ENCODE data around the gene INSYN2A.

The INSYN2A gene, protein sequence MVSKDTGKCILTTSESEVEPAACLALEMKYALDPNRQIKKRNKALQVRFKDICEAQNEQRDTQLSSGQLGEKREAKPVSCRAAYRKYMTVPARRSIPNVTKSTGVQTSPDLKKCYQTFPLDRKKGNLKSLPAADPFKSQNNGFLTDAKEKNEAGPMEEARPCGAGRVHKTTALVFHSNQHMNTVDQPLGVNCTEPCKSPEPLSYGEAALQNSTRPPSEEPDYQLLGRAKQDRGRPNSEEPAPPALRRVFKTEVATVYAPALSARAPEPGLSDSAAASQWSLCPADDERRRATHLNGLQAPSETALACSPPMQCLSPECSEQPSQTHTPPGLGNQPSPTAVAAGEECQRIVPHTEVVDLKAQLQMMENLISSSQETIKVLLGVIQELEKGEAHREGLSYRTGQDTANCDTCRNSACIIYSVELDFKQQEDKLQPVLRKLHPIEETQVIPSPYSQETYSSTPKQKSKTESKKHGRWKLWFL

DNA sequence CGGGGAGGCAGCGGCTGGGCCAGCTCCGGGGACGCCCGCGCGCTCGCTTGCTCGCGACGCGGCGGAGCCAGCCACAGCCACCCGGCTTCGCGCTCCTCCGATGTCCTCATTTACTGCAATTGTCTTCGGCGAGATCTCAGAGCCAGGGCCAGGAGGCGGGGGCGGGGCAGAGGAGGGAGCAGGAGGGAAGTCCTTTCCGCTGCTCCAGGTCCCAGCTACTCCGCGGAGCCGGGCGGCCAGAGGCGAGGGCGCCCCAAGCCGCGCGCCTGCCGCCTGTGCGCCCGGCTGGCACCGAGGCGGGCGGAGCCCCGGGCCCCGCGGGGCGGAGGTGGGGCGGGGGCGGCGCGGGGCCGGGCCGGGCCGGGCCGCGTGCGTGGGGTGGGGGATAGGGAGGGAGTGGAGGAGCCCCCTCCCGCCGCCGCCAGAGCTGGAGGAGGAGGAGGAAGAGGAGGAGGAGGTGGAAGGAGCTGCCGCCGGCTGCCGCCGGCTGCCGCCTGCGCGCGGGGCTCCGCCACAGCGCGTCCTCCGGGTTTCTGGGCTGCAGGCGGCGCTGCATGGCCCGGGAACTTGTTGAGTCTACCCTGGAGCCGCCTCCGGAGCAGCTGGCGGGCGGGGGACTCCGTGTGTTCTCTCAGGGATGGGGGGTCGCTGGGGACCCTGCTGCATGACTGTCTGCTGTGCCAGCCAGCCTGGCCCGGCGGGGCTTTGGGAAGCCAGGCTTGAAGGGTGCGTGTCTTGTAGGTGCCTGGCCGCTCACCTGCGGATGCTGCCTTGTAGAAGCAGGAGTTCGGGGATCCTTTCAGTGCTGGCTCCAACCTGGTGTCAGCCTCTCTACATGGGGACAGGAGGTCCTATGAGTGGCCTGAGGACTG is at the start of gene INSYN2A:
Gene INSYN2A (minus strand): TSS at position 310 of the 872 bp plus-strand sequence. CDS start 20,196 bp downstream, outside the sequence.
- no peak for DNase-seq

DNA sequence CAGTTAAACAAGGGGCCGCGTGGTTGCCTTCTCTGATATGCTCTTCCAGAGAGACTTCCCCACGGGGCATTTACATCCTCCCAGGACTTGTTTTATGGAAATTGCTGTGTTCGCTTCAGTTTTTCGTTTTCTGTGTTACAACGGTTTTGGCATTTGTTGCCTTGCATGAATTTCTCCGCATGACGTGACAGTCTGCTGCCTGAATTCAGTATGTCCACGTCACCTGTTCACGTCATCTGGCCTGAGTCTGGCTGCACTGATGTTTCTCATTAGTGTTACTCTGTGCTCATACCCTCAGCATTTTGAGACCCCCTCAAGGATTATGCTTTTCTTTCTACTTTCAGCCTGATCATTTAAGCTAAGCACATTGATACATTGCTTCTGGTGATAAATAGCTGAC is 49.1 kb upstream of the INSYN2A start:
- no peak for DNase-seq

DNA sequence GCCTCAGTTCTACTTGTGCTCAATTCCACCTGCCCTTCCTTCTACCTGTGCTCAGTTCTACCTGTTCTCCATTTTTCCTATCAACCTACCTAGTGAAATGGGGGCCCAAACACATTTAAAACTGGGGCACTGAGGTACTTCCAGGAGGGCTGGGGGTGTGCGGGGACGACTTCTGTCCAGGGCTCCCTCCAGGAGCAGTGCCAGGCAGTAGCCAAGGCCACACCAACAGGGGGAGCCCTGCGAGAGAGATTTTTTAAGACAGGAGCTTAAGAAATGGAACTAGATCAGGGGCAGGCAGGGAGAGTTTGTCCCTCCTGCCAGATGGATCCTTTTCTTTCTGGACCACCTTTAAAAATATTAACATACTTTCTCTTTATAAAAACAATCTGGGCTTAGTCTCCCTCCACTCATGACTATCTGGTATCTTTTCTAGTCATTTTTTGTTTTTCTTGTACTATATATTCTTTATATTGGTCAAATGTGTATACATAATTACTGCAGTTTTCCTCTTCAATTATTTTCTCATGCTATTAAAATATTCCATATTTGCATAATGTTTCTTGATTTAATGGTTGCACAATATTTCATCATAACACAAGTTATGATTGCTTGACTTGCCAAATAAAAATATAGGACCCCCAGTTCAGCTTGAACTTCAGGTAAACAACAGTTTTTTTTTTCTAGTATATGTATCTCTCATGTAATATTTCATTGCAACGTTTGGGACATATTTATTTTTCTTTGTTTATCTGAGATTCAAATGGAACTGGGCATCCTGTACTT is 47.3 kb upstream of the INSYN2A start:
- peak in 1 of 2 experiments; percentile 4 for DNase-seq

DNA sequence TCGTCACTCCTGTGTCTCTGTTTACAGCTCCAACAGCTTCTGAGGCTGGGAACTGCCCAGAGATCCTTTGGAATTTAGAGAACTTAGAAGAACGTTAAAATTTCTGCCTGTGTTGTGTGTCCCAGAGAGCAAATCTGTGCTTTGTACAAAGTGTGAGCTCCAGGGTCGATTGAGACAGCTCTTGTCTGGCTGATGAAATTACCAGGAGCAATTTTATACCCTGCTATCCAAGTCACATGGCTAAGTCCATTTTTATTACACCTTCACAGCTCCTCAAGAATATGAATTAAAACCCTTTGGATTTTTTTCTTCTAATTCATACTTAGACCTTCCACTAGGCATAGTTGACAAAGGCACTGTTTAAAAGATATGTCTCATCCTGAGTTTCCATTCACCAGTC is 46.5 kb upstream of the INSYN2A start:
- DNase-seq = no peak

DNA sequence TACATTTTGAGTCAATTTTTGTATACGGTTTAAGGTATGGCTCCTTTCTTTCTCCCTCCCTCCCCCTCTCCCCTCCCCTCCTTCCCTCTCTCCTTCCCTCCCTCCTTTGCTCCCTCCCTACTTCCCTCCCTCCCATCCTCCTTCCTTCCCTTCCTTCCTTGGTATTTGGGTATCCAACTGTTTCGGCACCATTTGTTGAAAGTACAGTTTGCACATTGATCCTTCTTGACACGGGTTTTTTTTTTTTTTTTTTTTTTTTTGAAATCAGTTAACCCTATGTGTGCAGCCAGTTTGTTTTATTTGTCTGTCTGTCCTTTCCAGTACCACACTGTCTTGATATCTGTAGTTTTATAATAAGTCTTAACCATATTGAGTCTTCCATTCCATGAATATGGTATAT is 39.9 kb upstream of the INSYN2A start:
- DNase-seq = no peak

DNA sequence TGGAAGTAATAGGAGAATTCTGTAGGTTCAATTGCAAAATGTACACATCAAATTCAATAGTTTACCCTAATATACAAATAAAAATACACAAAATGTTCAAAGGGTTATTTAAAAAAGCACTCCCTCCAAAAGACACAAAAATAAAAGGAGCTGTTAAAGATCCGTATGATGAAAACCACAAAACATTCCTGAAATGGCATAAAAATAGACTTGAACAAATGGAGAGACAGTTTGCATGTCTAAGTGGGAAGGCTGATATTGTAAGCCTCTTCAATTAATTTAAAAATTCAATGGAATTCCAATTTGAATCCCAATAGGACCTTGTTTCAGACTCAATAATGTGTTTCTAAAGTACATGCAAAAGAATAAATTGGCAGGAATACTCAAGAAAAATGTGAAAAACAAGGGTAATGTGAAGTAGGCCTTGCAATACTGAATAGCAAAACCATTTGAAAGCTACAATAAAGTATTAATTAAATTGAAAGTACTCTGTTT is 38.0 kb upstream of the INSYN2A start:
- DNase-seq = no peak

DNA sequence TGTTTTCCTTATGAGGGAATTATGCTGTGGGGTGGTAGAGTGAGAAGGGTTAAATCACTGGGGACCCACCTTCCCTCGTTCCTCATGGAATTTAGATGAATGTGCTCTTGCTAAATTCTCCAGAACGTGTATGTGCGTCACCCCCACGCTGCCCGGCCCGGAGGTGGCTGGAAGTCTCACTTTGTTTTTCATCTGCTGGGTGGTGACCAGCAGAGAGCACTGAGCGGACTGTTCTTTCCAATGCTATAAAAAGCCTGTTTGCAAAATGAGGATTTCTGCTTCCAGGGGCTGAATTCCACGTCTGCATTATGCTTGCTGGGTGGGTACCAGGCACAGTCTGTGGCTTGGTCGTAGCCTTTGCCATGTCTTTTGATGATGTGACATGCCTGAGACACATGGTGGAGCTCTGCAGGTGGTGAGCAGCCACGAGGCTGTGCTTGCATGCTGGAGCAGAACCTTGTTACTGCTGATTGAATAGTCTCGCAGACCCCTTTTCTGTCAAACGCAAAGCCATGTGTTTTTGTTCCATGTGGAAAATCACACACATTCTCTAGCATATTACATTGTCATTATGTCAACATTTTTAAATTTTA is 31.9 kb upstream of the INSYN2A start:
- DNase-seq = no peak

DNA sequence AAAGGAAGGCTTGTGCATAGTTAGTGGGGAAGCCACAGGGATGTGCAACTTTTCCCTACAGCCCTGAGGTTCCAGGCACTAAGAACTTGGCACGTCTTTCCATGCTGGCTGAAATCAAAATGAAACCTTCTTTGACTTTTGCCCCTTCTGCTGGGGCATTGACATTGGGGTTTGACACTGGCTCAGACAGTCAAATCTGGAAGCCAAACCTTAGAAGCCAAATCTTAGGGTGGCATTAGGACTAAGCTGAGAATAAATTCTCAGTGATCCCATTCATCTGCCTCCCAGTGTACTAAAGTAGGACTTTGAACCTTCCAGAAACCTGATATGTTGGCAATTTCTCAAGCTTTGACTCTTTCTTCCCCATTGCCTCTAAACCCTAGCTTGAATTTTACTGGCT is 31.3 kb upstream of the INSYN2A start:
- DNase-seq = no peak

DNA sequence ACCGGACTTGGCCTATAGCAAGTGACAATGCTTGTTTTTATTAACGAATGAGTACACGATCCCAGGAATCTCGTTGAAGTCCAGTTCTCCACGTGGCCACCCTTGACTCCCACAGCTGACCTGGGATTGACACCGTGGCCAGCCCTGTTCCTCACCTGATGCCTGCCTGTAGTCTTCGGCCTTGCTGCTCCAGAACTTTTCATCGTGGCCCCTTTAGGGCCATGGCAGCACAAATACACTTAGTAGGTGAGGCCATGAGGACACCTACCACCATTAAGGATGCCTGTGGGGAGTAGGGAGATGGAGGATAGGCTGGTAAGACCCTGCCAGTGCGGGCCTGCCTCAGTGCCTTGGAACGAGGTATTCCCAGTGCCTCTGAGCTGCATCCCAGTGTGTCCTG is 30.6 kb upstream of the INSYN2A start:
- no peak for DNase-seq

DNA sequence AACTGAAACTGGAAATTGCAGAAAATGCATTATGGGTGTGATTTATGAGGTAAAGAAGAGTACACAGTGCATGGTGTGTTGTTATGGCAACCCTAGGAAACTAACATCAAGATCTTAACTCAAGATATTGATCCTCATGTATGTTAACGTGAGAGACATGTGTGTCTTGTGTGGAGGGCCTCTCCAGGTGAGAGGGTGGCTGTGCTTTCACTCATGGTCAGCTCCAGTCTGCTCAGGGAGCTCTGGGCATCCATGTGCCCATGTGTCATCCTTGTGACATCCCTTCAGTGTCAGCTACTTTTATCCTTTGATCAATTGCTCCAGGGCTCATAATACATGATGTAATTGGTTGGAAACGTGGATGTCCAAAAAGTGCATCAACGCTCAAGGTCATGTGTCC is 24.9 kb upstream of the INSYN2A start:
- DNase-seq = no peak

DNA sequence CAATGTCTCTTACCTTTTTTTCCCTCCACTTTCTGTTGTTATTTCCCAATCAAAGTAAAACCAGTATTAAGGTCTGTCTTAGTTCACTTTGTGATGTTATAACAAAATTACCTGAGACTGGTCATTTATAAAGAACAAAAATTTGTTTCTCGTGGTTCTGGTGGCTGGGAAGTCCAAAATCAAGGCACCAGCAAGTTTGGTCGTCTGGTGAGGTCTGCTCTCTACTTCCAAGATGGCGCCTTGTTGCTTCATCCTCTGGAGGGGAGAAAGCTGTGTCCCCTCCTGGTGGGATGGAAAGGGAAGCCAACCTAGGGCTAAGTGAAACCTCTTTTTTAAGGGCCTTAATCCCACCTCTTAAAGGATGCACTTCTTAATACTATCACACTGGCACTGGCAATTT is 22.3 kb upstream of the INSYN2A start:
- no peak for DNase-seq

DNA sequence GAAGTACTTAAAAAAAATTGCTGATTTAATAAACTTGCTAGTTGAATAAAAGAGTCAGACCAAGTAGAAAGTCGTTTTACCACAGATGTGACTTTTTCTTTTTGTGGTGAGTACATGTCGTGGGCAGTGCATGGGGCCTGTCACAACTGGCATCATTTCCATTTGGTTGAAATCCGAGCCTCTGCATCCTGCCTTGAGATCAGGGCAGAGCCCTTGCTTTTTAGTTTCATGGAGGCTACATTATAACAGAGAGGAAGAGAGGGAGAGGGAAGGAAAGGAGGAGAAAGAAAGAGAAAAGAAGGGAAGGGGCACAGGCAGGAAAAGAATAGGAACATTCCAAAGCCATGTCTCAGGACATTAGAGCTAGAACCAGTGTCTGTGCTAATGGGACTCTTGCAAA is 20.4 kb upstream of the INSYN2A start:
- no peak for DNase-seq

DNA sequence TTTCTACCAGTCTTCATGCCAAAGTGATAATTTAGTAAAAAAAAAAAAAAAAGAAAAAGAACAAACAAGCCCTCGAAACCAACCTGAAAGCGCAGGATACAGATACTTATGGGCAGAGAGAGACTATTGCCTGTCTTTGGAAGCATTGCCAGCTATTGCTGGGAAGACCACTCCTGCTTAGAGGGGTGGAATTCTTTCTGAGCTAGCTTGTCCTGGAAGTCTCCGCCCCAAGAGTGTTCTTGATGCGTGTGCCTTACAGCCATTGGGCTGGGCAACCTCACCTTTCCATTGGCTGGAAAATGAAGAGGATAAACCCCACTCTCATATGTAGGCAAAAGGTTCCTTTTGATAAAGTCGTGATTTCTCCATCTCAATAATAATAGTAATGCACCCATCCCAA is 19.9 kb upstream of the INSYN2A start:
- no peak for DNase-seq

DNA sequence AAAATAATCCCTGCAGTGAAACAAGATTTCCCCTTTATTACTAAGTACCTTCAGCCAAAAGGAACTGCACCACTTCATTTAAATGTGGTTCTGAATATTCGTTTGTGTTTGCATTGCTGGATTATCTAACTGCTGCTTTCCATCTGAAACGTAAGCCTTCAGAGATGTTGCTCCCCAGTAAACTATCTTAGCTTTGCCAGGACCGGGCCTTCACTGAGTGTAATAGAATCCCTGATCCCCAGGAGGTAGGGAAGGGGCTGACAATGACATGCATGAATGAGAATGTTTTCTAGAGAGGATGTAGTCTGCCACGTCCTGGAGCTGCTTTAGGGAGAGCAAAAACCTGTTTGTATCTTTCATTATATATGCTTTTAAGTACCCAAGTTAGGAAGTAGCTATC is 19.5 kb upstream of the INSYN2A start:
- DNase-seq = no peak

DNA sequence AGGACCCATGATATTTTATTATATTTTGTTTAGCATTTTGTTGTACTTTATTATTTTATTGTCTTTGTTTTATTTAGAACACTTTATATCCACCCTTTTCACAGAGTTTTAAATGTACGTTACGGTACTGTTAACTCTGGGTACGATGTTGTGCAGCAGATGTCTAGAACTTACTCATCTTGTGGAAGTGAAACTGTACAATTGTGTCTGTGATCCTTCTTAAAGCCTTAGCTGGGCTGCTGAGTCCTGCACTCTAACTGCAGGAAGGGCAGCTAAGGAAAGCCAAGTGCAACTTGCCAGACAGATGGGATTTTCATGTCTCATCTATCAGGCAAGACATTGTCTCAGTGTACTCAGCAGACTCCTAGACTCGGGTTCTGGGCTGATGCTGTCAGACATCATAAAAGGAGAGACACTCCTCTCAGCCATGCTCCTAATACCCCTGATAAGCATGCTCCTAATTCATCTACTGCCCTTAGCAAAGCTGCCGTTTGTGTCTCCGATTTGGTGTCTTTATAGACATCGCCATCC is 14.6 kb upstream of the INSYN2A start:
- no peak for DNase-seq

DNA sequence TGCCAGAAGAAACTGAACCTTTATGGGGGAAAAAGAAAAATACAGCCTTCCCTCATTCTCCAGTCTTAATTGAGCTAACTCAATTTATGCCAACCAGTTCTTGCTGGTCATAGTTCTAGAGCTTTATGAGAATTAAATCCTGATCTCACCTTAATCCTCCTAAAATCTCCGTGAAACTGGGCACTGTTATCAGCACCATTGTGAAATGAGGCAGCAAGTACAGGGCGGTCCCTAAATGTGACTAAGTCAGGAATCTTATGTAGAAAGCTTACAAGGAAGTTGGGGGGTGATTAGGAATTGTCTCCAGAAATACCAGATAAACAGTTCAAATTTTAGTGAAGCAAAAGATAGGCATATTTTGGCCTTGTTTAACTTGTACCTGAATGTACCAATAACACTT is 10.7 kb upstream of the INSYN2A start:
- DNase-seq = no peak

DNA sequence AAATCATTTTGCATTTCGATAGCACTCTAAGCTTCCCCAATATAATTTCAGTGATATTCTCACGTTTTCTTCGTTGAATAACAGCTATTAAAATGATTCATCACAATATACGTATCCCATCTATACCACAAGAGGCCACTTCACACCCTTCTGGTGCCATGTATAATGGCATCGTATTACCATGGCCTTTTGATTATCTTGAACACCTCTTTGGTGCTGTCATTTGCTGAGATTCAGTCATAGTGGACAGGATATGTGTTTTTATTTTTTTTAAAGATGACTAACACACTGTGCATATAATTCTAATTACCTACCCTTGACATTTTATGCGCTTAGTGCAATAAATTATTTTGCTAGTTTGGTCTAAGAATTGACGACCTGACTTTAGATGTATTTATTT is 6.7 kb upstream of the INSYN2A start:
- no peak for DNase-seq

DNA sequence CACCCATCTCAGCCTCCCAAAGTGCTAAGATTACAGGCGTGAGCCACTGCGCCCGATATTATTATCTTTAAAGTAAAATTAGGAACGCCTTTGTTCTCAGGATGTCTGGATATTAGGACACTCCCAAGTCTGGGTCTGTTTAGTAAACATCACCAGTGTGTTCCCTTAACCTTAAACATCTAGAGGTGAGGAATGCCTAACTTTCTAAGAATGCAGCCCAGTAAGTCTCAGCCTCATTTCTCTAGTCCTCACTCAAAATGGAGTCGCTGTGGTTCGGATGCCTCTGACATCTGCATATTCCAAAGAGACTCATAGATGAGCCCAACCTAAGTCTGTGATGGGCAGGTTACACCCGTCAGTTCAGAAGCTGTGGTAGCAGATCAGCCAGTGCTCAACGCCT is 4.3 kb upstream of the INSYN2A start:
- DNase-seq = no peak

DNA sequence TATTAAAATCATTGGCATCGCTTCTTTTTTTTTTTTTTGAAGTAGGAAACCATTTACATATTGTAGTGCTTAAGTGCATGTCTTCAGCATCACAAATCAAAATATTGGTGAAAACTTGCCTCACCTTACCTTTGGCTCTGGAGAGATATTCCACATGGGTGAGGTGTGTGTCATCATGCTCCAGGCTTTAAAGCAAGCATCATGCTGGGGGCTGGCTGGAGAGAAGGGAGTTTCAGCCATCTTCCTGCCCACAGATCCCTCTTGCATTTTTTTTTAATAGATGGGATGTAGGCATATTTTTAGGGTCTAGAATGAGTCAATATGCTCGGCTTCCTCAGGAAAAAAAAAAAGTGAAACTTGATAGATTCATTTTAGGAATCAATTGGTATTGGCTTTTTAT is 2.3 kb upstream of the INSYN2A start:
- no peak for DNase-seq

DNA sequence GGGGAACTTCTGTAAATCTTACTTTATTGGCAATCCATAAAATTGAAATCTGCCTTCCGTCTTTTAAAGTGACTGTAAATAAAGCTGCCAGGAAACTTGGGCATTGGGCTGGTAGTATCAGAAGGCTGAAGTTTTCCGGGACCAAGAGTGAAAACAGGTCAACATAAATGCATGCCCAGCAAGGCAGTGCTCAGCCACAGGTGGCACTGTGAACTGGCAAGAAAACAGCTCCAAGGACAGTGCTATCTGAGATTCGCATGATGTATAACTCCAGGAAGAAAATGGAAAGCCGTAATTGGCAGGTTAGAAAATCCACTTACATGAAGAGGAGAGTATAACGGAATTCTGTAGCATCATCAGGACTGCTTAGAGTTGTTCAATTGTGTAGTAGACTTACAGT is 1.9 kb upstream of the INSYN2A start:
- DNase-seq = no peak

DNA sequence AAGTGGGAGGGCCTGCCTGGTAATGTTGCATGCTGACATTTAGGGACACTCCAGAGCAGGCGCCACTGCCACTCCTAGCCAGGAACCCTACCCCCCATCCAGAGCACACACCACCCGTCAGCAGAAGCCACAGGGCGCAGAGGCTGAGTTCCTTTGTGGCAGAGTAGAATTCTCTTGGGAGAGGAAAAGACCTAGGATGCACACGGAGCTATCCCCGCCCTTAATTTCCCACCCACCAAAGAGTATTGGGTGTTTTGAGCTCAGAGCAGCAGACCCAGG is 702 bp upstream of the INSYN2A start:
- DNase-seq = no peak

DNA sequence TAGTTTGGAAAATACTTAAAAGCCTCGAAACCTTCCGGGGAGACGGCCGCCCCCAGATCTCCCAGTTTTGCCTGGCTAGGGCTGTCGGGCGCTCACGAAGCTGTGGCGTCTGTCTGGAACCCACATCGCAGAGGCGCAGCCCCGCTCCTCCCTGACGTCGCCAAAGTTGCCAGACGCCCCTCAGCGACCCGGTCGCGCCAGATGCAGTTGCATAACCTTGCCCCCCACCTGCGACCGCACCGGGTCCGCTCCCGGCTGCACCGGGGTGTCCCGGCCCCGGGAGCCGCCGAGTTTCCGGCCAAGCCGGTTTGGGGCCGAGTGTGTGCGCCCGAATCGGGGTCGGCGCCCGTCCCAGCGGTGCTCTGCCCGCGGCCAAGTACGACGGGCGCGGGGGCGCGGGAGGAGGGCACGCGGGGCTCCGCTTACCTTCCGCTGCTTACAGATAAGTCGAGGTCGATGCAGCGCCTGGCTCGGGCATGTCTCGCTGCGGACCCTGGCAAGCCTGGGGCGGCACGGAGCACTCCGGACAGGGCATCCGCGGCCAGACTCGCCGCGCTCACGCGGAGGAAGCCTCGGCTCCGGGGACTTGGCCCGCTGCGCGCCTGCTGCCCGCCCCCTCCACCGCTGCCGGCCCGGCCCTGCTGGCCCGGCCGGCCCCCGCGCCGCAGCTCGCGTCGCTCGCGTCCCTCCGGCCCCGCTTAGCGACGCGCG is 665 bp downstream of the INSYN2A start:
- no peak for DNase-seq

All from AML-193 (cell line).